ENCODE results near the gene KRT85.

Gene KRT85

DNA sequence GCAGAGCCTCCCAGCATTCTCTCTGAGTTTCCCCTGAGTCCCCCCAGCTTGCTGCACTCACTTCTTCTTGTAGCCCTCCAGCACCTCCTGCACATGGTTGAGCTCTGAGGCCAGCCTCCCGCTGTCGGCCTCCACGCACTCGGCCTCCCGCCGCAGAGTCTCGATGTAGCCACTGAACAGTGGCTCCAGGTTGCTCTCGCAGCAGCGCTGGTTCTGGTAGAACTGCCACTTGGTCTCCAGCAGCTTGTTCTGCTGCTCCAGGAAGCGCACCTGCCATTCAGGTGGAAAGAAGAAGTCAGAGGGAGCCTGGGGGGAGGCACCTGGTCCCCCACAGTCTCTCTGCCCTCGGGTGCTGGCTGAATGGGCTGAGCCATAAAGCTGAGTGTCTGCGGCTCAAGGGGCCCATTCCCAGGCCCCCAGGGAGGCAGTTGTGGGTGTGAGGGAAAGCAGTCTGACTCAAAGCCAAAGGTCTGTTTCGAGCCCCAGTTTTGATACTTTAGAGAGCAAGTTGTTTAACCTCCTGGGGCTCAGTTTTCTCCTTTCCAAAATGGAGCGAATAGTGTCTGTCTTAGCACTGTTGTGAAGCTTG, 2.3 kb downstream of the KRT85 start:
- DNase-seq (ENCODE audit: low spot score): no peak

GRCh38 chr12:52364061-52364460, 3.2 kb downstream of the KRT85 start:
- DNase-seq (ENCODE audit: low spot score): no peak

DNA sequence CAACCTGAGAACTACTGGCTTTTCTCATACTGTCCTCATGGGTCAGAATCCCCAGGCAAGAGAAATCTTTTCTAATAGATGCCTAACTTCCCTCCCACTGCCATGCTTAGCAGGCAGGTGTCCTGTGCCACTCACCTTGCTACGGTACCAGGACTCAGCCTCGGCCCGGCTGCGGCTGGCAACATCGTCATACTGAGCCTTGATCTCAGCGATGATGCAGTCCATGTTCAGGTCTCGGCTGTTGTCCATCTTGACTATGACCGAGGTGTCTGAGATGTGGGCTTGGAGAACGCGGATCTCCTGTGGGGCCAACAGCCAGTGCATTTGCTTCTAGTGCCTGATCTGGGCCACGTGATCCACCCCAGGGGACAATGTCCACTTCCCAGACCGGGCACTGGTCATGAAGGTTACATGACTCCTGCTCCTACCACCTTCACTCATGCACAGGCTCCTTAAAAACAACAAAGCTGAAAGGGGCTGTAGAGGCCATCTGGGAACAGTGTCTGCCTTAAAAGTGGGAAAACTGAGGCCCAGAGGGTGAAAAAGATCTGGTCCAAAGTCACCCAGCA, 4.1 kb downstream of the KRT85 start:
- DNase-seq (ENCODE audit: low spot score): no peak

GRCh38 chr12:52362118-52362726, 5.1 kb downstream of the KRT85 start:
- no peak for DNase-seq (ENCODE audit: low spot score)

- DNase-seq (ENCODE audit: low spot score): no peak
These were observed 5.7 kb downstream of the KRT85 start for GRCh38 chr12:52361553-52361952.

GRCh38 chr12:52360663-52361271, 6.5 kb downstream of the KRT85 start:
- no peak for DNase-seq (ENCODE audit: low spot score)

DNA sequence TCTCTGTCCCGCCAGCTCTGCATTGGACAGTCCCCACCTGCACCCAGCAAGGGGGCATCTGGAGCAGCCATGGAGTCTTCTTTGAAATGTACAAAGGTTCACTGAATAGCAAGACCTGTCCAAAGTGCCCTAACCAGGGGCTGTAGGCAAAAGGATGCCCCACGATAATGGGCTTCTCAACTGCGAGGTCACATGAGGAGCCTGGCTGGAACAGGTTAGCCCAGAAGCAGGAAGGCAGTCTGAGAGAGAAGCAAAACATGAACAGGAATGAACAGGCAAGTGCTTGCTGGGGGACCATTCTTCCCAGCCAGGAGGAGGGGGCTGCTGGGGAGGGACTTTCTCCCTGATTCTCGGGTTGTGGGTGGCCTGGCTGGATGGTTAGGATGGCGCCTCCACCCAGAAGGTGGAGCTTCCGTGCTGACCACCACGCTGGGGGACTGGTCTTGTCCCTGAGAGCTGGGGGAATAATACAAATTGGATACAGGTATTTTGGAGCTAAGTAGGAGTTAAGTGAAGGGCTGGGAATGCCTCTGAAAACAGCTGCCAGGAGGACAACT, 7.1 kb downstream of the KRT85 start:
- DNase-seq (ENCODE audit: low spot score): no peak

DNA sequence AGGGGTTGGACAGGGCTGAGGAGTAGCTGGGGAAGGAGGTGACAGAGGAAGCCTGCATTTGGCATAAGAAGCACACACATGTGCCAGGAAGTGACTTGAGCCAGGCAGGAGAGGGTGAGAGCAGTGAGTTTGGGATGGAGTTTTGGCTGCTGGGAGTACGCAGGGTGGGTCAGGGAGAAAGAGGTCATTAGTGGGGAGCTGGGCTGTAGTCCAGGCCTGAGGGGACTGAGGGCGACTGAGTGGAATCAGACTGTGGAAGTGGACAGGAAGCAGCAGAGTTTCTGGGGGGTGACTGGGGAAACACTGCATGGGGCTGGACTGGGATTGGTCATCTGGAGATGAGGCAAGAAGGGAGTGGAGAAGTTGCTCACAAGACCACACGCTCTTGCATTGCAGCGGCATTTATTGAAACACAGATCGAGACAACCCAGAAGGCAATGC, 7.6 kb downstream of the KRT85 start:
- DNase-seq (ENCODE audit: low spot score): no peak

DNA sequence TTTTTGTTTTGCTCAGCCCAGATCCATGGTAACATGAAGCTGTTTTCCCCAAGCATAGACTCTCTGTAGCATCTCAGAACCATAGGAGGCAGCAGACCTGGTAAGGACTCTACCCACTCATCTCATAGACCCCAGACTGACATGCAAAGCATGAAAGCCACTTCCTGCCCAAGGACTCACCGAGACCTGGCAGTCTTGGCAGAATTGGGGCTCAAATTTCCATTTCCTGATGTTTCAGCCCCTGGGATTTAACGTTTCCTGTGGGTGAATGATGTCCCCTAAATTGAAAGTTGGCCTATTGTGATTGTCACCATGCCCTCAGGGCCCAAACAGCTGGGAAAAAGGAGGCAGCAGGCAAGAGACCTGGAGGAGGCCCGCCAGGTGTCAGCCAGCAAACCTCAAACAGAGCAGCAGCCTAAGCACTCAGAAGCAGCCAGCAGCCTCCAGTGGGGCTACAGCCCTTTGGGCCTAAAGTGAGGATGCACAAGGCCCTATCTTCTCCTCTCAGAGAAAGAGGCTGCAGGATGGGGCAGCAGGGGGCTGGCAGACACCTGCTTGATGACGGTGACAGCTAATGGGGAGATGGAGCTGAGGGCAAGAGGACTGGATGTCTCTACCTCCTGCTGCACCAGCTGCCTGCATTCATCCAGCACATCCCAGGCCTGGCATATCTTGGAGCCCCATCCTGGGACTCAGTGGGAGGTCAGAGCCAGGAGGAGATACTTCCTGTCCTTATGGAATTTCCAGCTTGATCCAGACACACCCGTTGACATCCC, 8.5 kb downstream of the KRT85 start:
- DNase-seq (ENCODE audit: low spot score): no peak

- no peak for DNase-seq (ENCODE audit: low spot score)
These were observed 10.3 kb downstream of the KRT85 start for GRCh38 chr12:52356762-52357580.

DNA sequence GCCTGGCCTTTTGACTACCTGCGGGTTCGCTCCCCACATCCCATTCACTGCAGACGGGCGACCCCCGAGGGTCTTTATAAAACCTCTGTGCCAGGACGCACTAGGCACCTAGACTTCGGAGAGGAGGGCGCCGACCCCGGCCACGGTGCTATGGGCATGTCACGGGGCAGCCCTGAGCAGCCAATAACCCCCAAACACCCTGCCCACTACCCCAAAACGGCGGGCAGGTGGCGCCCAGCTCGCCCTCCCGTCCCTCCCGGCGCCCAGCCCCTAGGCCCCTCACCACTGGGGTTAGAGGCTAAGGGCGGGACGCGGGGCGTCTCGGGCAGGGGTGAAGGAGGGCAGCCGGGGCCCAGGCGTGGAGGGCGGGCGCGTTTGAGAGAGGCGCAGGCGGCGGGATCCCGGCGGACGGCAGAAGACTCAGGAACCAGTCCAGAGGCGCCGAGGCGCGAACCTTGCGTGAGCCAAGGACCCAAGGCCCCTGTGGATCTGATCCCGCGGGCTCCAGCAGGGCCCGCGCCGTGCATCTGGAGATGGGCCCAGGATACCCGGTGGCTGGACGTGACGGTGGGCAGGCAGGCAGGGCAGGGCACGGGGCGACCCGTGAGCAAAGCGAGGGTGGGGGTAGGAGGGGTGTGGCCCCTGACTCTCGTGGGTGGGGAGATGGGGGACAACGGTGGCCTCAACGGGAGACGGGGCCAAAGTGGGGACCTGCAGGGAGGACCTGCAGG, 11.1 kb downstream of the KRT85 start:
- no peak for DNase-seq (ENCODE audit: low spot score)

- DNase-seq (ENCODE audit: low spot score): no peak
These were observed 12.1 kb downstream of the KRT85 start for GRCh38 chr12:52355176-52355575.

DNA sequence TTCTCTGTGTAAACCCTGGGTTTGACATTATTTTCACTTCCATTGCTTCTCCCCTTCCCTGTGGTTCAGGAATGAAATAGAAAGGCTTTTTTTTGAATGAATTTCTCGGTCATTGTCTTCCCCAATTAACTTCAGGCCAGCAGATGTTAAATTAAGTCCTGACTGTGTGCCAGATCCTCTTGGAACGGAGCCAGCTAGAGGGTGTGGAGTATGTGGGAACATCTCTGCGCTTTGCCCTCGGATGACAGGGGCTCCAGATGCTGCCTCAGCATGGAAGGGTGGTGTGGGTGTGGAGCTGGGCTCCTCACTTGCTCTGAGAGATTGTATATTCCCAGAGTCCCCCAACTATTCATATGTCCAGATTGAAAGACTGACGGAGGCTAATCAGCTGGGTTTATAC, 13.1 kb downstream of the KRT85 start:
- no peak for DNase-seq (ENCODE audit: low spot score)

DNA sequence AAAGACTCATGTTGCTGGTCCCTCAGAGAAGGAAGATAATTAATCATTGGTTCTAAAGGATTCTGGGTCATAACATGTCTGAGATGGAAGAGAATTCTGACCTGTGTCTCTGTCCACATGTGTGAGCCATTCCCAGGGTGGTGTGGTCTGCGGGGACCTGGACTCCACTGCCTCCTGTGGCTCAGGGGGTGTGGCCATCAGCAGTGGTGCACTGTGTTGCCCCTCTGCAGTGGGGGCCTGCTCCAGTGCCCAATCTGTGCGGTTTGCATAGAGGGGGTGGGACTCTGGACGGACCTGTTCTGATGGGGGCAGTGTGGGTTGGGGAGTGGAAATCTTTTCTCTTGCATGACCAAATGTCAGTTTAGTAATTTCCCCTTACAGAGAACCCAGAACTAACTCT, 13.5 kb downstream of the KRT85 start:
- no peak for DNase-seq (ENCODE audit: low spot score)

DNA sequence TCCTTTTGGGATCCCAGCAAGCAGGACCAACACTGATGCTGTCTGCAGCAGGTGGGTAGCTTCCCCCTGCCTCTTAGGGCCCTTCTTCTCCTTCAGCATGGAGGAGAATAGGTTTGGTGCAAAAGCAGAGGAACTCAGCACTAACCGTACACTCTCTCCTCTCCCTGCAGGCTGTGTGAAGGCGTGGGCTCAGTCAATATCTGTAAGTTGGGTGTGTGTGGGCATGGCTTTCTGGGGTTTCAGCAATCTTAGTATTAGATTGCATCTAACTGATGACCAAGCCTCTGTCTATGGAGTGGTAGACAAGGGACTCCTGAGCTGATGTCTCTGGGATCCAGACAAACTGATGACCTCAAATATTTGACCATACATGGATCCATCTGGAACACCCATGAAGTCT, 14.3 kb downstream of the KRT85 start:
- no peak for DNase-seq (ENCODE audit: low spot score)

GRCh38 chr12:52351196-52352059, 15.9 kb downstream of the KRT85 start:
- no peak for DNase-seq (ENCODE audit: low spot score)

DNA sequence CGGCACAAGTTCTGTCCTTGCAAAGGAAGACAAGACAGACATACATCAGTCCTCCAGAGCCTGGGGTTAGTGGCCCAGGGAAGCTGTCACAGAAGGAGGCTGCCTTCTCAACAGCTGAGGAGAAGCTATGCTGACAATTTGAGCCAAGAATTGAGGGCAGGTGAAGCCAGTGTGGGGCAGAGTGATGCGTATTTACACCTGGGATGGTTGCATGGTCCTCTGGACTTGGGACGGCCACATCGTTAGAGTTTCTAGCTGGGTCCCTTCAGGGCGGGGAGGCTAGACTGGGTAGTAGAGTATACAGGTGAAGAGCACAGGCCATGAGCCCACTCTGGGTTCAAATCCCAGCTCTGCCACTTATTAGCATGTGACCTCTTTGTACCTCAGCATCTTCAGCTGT, 16.5 kb downstream of the KRT85 start:
- DNase-seq (ENCODE audit: low spot score): no peak

DNA sequence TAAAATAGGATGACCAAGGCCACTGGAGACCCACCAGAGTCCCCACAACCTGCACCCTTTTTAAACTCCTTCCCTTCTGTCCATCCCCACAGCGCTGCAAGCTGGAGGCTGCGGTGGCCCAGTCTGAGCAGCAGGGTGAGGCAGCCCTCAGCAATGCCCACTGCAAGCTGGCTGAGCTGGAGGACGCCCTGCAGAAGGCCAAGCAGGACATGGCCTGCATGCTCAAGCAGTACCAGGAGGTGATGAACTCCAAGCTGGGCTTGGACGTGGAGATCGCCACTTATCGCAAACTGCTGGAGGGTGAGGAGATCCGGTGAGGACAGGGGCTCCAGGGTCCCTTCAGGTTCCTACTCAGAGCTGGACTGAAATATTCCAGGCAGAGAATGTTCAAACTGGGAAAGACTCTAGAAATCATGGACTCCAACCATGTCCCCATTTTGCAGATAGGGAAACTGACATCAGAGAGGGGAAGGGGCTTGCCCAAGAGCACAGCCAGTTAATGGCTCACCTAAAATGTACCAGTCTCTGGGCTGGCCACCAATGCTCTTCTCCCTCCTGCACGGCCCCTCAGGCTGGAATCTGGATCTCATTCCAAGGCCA, 17.2 kb downstream of the KRT85 start:
- no peak for DNase-seq (ENCODE audit: low spot score)

GRCh38 chr12:52349196-52349595, 18.1 kb downstream of the KRT85 start:
- DNase-seq (ENCODE audit: low spot score): no peak
